Sigmoid colon (tissue), 4 donors: ENCODE measurements around the gene GJA3.

Source experiments
- EP300 ChIP-seq, 4 donors: sonication (generic); formaldehyde crosslinking; IDR thresholded peaks; one replicate each; pipeline ENCODE4 v1.6.1; 2017; ENCODE audit warnings: antibody characterized with exemption in 4 of 4
- POLR2AphosphoS5 ChIP-seq, 4 donors: sonication (generic); formaldehyde crosslinking; IDR thresholded peaks; one replicate each; pipeline ENCODE4 v1.6.1; 2017; ENCODE audit warnings: antibody characterized with exemption in 4 of 4
- TF ChIP-seq, protein P1 (sequence below), 4 experiments: fragments of 450-650 bp in 3 of 4; fragments of 200-600 bp in 1 of 4; IDR thresholded peaks; one replicate each; pipeline ENCODE4 v1.5.1; 2016 to 2019; ENCODE audit warnings: antibody characterized with exemption in 4 of 4, mild to moderate bottlenecking in 3 of 4, moderate library complexity in 2 of 4

DNA sequence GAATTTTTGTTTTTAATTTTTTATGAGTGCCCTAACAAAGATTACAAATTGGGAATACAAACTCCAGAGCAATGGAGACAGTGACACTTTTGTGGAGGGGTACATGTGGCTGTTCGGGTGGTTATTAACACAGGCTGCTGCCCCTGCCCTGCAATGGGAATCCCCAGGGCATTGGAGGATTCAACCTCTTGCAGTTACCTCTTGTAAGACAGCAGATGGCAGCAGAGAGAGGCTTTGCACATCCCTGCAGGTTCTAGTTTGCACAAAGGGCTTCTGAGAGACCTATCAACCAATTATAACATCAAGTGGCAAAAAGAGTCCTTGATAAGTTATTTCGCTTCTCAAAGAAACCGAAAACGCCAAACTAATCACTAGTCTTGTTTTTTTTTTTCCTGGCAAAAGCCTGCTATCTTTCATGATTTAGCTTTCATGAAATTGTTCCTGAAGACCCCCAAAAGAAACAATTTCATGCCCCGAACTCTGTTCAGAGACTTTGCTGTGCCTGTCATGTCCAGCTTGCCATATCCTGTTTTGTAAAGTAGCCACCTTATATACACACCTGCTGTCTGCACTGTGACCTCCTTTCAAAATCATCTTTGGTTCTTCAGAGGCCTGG is 21.5 kb upstream of the GJA3 start:
- TF ChIP-seq EP300 (IDR thresholded peaks at IDR 0.05) (no peak), POLR2AphosphoS5 (IDR thresholded peaks at IDR 0.05) (no peak)
- TF ChIP-seq, protein P1, sequence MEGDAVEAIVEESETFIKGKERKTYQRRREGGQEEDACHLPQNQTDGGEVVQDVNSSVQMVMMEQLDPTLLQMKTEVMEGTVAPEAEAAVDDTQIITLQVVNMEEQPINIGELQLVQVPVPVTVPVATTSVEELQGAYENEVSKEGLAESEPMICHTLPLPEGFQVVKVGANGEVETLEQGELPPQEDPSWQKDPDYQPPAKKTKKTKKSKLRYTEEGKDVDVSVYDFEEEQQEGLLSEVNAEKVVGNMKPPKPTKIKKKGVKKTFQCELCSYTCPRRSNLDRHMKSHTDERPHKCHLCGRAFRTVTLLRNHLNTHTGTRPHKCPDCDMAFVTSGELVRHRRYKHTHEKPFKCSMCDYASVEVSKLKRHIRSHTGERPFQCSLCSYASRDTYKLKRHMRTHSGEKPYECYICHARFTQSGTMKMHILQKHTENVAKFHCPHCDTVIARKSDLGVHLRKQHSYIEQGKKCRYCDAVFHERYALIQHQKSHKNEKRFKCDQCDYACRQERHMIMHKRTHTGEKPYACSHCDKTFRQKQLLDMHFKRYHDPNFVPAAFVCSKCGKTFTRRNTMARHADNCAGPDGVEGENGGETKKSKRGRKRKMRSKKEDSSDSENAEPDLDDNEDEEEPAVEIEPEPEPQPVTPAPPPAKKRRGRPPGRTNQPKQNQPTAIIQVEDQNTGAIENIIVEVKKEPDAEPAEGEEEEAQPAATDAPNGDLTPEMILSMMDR (IDR thresholded peaks at IDR 0.05) = peak in 3 of 4 experiments; percentile 45 to 80 (median 66)
